H1 (cell line): ENCODE results near the gene RTN3.

Experiments
- RAD21 ChIP-seq, 2 experiments: IDR thresholded peaks in 1 of 2; conservative IDR thresholded peaks in 1 of 2; 2 replicates each; pipeline ENCODE4 v1.6.1; 2011; ENCODE audit warnings: low read depth in 2 of 2, low read length in 2 of 2, improper control_type of control experiment in 1 of 2, inconsistent platforms in 1 of 2, mild to moderate bottlenecking in 1 of 2, moderate library complexity in 1 of 2
- TBP ChIP-seq: IDR thresholded peaks from 2 replicates; pipeline ENCODE4 v1.6.1; 2011; ENCODE audit warnings: low read depth, low read length, improper control_type of control experiment
- USF2 ChIP-seq: IDR thresholded peaks from 2 replicates; pipeline ENCODE4 v1.6.1; 2011; ENCODE audit warnings: low read length, improper control_type of control experiment

- TF ChIP-seq USF2 = no peak
- TF ChIP-seq TBP = peak; percentile 78
- TF ChIP-seq RAD21 (IDR thresholded peaks at IDR 0.05 in 1 of 2, conservative IDR thresholded peaks at IDR 0.05 in 1 of 2; ENCODE audit: low read depth in 2 of 2, low read length in 2 of 2) = no peak
Measured at GRCh38 chr11:63767565-63768236, 86.4 kb downstream of the RTN3 start.
